Loucy (cell line): Measurements from ENCODE around the gene ARHGAP15.

Experiments
- H2AFZ ChIP-seq: fragments of 200-600 bp; sonication (generic); 2 replicates; pipeline ENCODE4 v1.6.0; 2016; ENCODE audit warnings: antibody characterized with exemption, mild to moderate bottlenecking, low read length, moderate library complexity
- H3F3A ChIP-seq: fragments of 200-600 bp; 2 replicates; pipeline ENCODE4 v1.6.0; 2016; ENCODE audit warnings: antibody characterized with exemption, low read depth, mild to moderate bottlenecking
- H3K27me3 ChIP-seq: fragments of 200-600 bp; sonication (generic); 2 replicates; pipeline ENCODE4 v1.6.1; 2014; ENCODE audit warnings: low read length, mild to moderate bottlenecking; ENCODE audit not compliant: insufficient read depth, poor library complexity, severe bottlenecking
- H3K36me3 ChIP-seq: fragments of 200-600 bp; sonication (generic); 2 replicates; pipeline ENCODE4 v1.6.1; 2016; ENCODE audit warnings: low read length; ENCODE audit not compliant: insufficient read depth
- H3K4me1 ChIP-seq: fragments of 200-600 bp; sonication (generic); 2 replicates; pipeline ENCODE4 v1.5.1; 2014; ENCODE audit warnings: low read length, mild to moderate bottlenecking; ENCODE audit not compliant: insufficient read depth, poor library complexity, severe bottlenecking
- H3K4me2 ChIP-seq: fragments of 200-600 bp; sonication (generic); 2 replicates; pipeline ENCODE4 v1.6.0; 2014; ENCODE audit warnings: antibody characterized with exemption, low read length, low read depth, mild to moderate bottlenecking; ENCODE audit not compliant: poor library complexity, severe bottlenecking
- H3K4me3 ChIP-seq: fragments of 200-600 bp; sonication (generic); 2 replicates; pipeline ENCODE4 v1.5.1; 2014; ENCODE audit warnings: low read length, mild to moderate bottlenecking, mixed read lengths; ENCODE audit not compliant: poor library complexity, severe bottlenecking
- H3K79me2 ChIP-seq: fragments of 200-600 bp; sonication (generic); 2 replicates; pipeline ENCODE4 v1.6.1; 2014; ENCODE audit warnings: low read length; ENCODE audit not compliant: insufficient read depth
- H3K9ac ChIP-seq: fragments of 200-600 bp; sonication (generic); 2 replicates; pipeline ENCODE4 v1.6.0; 2014; ENCODE audit warnings: mild to moderate bottlenecking, low read depth, low read length, moderate library complexity; ENCODE audit not compliant: poor library complexity, severe bottlenecking
- H3K9me2 ChIP-seq: fragments of 200-600 bp; sonication (generic); replicated peaks from 2 replicates; pipeline ENCODE4 v1.6.1; 2016; ENCODE audit warnings: low read depth, low read length, mixed read lengths
- H3K9me3 ChIP-seq: fragments of 200-600 bp; sonication (generic); 2 replicates; pipeline ENCODE4 v1.6.1; 2014; ENCODE audit warnings: mild to moderate bottlenecking, antibody characterized with exemption, low read length, low read depth; ENCODE audit not compliant: insufficient read depth
- H4K20me1 ChIP-seq: fragments of 200-600 bp; sonication (generic); 2 replicates; pipeline ENCODE4 v1.6.0; 2014; ENCODE audit warnings: antibody characterized with exemption, low read length, mild to moderate bottlenecking; ENCODE audit not compliant: insufficient read depth, poor library complexity, severe bottlenecking
- CTCF ChIP-seq: fragments of 200-600 bp; sonication (generic); conservative IDR thresholded peaks from 2 replicates; pipeline ENCODE4 v1.5.1; 2014; ENCODE audit warnings: mild to moderate bottlenecking, antibody characterized with exemption, low read length
- EZH2phosphoT487 ChIP-seq: fragments of 200-600 bp; IDR thresholded peaks from 2 replicates; pipeline ENCODE4 v1.6.1; 2018; ENCODE audit warnings: antibody characterized with exemption, mild to moderate bottlenecking, moderate library complexity, borderline replicate concordance

ARHGAP15 gene

GRCh38 chr2:143779021-143779420, 649.8 kb downstream of the ARHGAP15 start:
- no peak overlapping the region for H3K4me3 ChIP-seq
- H3K4me1 ChIP-seq: no peaks in the 10 kb centered on the region
- H3K79me2 ChIP-seq: no peaks in the 10 kb centered on the region
- no peaks in the 10 kb centered on the region for H4K20me1 ChIP-seq
- no peaks in the 10 kb centered on the region for H3K9me3 ChIP-seq
- no peaks in the 10 kb centered on the region for H3K9me2 ChIP-seq
- no peaks in the 10 kb centered on the region for H3K36me3 ChIP-seq
- H3K9ac ChIP-seq: no peak overlapping the region
- H3F3A ChIP-seq: no peaks in the 10 kb centered on the region
- H3K27me3 ChIP-seq: no peaks in the 10 kb centered on the region
- H2AFZ ChIP-seq: no peak overlapping the region
- no peak for TF ChIP-seq CTCF
- no peak for TF ChIP-seq EZH2phosphoT487
- H3K4me2 ChIP-seq: no peak overlapping the region

GRCh38 chr2:143786026-143786765, 657.0 kb downstream of the ARHGAP15 start:
- TF ChIP-seq CTCF: no peak
- Histone ChIP-seq H3K9me3 (no peaks in the 10 kb centered on the region), H2AFZ (no peak overlapping the region), H3K9ac (no peak overlapping the region), H3K36me3 (no peaks in the 10 kb centered on the region), H3K4me3 (no peak overlapping the region), H3K4me1 (no peaks in the 10 kb centered on the region), H3K4me2 (no peak overlapping the region), H3K9me2 (no peaks in the 10 kb centered on the region), H4K20me1 (no peaks in the 10 kb centered on the region), H3K79me2 (no peaks in the 10 kb centered on the region), H3K27me3 (no peaks in the 10 kb centered on the region), H3F3A (no peaks in the 10 kb centered on the region)

- Histone ChIP-seq H3K9ac (no peak overlapping the region), H3F3A (no peaks in the 10 kb centered on the region), H3K9me3 (no peaks in the 10 kb centered on the region), H2AFZ (no peak overlapping the region), H3K36me3 (no peaks in the 10 kb centered on the region), H3K4me3 (no peak overlapping the region), H3K9me2 (no peaks in the 10 kb centered on the region), H3K79me2 (no peaks in the 10 kb centered on the region), H4K20me1 (no peaks in the 10 kb centered on the region), H3K27me3 (no peaks in the 10 kb centered on the region), H3K4me2 (no peak overlapping the region), H3K4me1 (no peaks in the 10 kb centered on the region)
- TF ChIP-seq CTCF: no peak
- TF ChIP-seq EZH2phosphoT487: no peak
Observed at GRCh38 chr2:143787674-143788073, 658.5 kb downstream of the ARHGAP15 start.
